Measurements from ENCODE around the gene ANO2.

DNA sequence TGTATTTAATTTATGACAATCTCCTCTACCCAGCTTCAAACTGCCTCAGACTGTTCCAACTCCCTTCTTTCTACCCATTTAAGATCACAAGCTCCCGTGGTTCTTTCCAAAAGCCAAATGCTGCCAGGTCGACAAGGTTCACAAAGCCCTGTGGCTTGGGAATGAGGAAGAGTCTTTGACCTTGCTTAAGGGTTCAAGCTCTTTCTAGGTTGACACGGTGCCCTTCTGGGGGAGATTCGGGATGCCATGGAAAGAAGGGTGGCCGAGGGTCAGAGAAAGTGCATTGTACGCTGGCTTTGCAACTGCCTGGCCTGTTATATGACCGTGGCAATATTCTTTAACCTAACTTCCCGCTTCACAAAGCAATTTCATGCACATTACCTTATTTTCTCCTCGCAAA is 239.3 kb downstream of the ANO2 start:
- TF ChIP-seq, protein P1, sequence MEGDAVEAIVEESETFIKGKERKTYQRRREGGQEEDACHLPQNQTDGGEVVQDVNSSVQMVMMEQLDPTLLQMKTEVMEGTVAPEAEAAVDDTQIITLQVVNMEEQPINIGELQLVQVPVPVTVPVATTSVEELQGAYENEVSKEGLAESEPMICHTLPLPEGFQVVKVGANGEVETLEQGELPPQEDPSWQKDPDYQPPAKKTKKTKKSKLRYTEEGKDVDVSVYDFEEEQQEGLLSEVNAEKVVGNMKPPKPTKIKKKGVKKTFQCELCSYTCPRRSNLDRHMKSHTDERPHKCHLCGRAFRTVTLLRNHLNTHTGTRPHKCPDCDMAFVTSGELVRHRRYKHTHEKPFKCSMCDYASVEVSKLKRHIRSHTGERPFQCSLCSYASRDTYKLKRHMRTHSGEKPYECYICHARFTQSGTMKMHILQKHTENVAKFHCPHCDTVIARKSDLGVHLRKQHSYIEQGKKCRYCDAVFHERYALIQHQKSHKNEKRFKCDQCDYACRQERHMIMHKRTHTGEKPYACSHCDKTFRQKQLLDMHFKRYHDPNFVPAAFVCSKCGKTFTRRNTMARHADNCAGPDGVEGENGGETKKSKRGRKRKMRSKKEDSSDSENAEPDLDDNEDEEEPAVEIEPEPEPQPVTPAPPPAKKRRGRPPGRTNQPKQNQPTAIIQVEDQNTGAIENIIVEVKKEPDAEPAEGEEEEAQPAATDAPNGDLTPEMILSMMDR (IDR thresholded peaks at IDR 0.05; ENCODE audit: extremely low read depth in 1 of 2, insufficient read depth in 1 of 2, low read depth in 1 of 2, low read length in 2 of 2) = no peak
- TF ChIP-seq POLR2AphosphoS5 (IDR thresholded peaks at IDR 0.05; ENCODE audit: insufficient read depth, low read depth, low read length) (no peak), POLR2A (IDR thresholded peaks at IDR 0.05; ENCODE audit: low read depth, low read length) (no peak), EZH2 (IDR thresholded peaks at IDR 0.05; ENCODE audit: borderline replicate concordance, low read depth, low read length, severe bottlenecking) (no peak), JUN (IDR thresholded peaks at IDR 0.05; ENCODE audit: borderline replicate concordance, insufficient read depth, insufficient read length, low read depth) (no peak), FOS (IDR thresholded peaks at IDR 0.05; ENCODE audit: borderline replicate concordance, insufficient read depth, low read length) (no peak), GATA2 (IDR thresholded peaks at IDR 0.05; ENCODE audit: insufficient read depth, insufficient read length, low read depth, low read length) (no peak)
- TF ChIP-seq, protein P2, sequence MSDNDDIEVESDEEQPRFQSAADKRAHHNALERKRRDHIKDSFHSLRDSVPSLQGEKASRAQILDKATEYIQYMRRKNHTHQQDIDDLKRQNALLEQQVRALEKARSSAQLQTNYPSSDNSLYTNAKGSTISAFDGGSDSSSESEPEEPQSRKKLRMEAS (IDR thresholded peaks at IDR 0.05; ENCODE audit: insufficient read depth, insufficient read length) = no peak
